HG02981 (cell line): ENCODE data around the gene ASPHD1.
A peak's percentile ranks its signal among the peaks of the same experiment; 100 is the strongest.
"Not testable (repeated sequence)": the region's sequence is repeated elsewhere in the genome, so short reads cannot be mapped to it uniquely, and the experiment has no call there.

ENCODE experiments used
- ATAC-seq: cut with Tn5 transposase; IDR thresholded peaks from one replicate; pipeline ENCODE4 v1.9.1; 2021; ENCODE audit warnings: mild to moderate bottlenecking, moderate library complexity; ENCODE audit not compliant: unreplicated experiment

Gene ASPHD1

GRCh38 chr16:29900102-29900887 is at the start of gene ASPHD1:
TSS of gene ASPHD1 (plus strand) at chr16:29900488. CDS start at chr16:29900972, 484 bp downstream.
- ATAC-seq = no peak

- no peak for ATAC-seq
Observed at GRCh38 chr16:29850998-29851397, 49.3 kb upstream of the ASPHD1 start.

GRCh38 chr16:29852654-29853053 is 47.6 kb upstream of the ASPHD1 start:
- ATAC-seq = no peak

GRCh38 chr16:29854520-29855100 is 45.7 kb upstream of the ASPHD1 start:
- no peak for ATAC-seq

GRCh38 chr16:29857133-29857760 is 43.0 kb upstream of the ASPHD1 start:
- no peak for ATAC-seq

GRCh38 chr16:29858149-29858849 is 42.0 kb upstream of the ASPHD1 start:
- ATAC-seq = no peak

GRCh38 chr16:29858974-29859373 is 41.3 kb upstream of the ASPHD1 start:
- no peak for ATAC-seq

- ATAC-seq = no peak
Observed at GRCh38 chr16:29860218-29860617, 40.1 kb upstream of the ASPHD1 start.

- ATAC-seq = peak; percentile 3
Observed at GRCh38 chr16:29862383-29862883, 37.9 kb upstream of the ASPHD1 start.

GRCh38 chr16:29862884-29863668 is 37.2 kb upstream of the ASPHD1 start, which contains the start of gene CDIPT:
TSS of gene CDIPT (minus strand) at chr16:29863226. CDS start at chr16:29862857, 369 bp downstream.
- ATAC-seq = peak; percentile 91

GRCh38 chr16:29863669-29863984 is 36.7 kb upstream of the ASPHD1 start:
- no peak for ATAC-seq

- no peak for ATAC-seq
Observed at GRCh38 chr16:29864205-29864604, 36.1 kb upstream of the ASPHD1 start.

GRCh38 chr16:29868396-29869009 is 31.8 kb upstream of the ASPHD1 start:
- no peak for ATAC-seq

GRCh38 chr16:29869067-29869466 is 31.2 kb upstream of the ASPHD1 start:
- not testable (repeated sequence) for ATAC-seq

GRCh38 chr16:29871822-29872546 is 28.3 kb upstream of the ASPHD1 start:
- no peak for ATAC-seq

GRCh38 chr16:29873319-29873718 is 27.0 kb upstream of the ASPHD1 start:
- no peak for ATAC-seq

- no peak for ATAC-seq
Observed at GRCh38 chr16:29875206-29875605, 25.1 kb upstream of the ASPHD1 start.

- no peak for ATAC-seq
Observed at GRCh38 chr16:29876217-29876593, 24.1 kb upstream of the ASPHD1 start.

- ATAC-seq = no peak
Observed at GRCh38 chr16:29876594-29877249, 23.6 kb upstream of the ASPHD1 start.
